GM19467 (cell line): Measurements from ENCODE around the gene C6orf62.
"Not testable (repeated sequence)": the region's sequence is repeated elsewhere in the genome, so short reads cannot be mapped to it uniquely, and the experiment has no call there.

Experiments
- ATAC-seq: cut with Tn5 transposase; IDR thresholded peaks from one replicate; pipeline ENCODE4 v1.9.1; 2021; ENCODE audit warnings: mild to moderate bottlenecking, moderate library complexity; ENCODE audit not compliant: unreplicated experiment

C6orf62 gene

GRCh38 chr6:24702720-24703282, 16.2 kb downstream of the C6orf62 start:
- no peak for ATAC-seq

GRCh38 chr6:24699521-24700359, 19.2 kb downstream of the C6orf62 start:
- no peak for ATAC-seq

- no peak for ATAC-seq
Measured at GRCh38 chr6:24696097-24696496, 22.9 kb downstream of the C6orf62 start.

- not testable (repeated sequence) for ATAC-seq
Measured at GRCh38 chr6:24695635-24696034, 23.3 kb downstream of the C6orf62 start.

- no peak for ATAC-seq
Measured at GRCh38 chr6:24694198-24694597, 24.8 kb downstream of the C6orf62 start.

DNA sequence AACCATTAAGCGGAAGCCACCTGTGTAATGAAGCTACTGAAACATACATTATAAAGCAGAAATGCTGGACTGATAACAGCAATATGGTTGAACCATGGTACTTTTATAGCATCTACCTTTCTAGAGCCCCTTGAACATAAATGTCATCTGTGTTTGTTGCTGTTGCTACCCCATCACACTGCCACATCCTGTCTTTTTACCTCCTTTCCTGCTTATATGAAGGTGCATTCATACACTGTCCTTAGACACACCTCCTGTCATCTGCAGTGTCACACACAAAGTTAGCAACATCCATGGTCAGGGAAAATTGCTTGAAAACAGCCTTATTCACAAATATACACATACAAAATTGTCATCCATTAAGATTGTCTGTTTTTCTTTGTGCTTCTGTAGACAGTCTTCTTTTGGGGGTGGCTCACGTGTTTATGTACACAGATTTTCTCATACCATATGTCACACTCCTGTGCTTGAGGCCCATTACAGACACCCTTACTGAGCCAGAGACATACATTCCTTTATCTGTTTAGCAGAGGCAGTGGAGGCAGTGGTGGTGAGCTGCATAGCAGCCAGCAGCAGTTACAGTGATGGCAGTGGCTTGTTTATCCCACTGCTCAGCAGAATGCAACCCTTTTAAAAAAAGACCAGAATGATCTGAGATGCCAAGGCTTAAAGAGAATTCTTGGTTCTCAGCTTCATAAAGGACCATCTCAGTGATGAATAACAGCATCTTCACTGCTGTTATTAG, 25.9 kb downstream of the C6orf62 start:
- no peak for ATAC-seq

DNA sequence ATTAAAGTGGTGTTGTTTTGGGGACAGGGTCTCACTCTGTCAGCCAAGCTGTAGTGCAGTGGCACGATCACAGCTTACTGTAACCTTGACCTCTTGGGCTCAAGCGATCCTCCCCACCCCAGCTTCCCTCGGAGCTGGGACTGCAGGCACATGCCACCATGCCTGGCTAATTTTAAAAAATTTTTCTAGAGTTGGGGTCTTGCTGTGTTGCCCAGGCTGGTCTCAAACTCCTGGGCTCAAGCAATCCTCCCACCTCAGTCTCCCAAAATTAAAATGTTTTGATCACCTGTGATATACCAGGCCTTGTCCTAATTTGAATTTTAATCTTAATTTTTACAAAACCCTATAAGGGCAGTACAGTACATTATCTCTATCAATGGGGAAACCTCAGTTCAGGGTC, 26.5 kb downstream of the C6orf62 start:
- ATAC-seq: no peak

DNA sequence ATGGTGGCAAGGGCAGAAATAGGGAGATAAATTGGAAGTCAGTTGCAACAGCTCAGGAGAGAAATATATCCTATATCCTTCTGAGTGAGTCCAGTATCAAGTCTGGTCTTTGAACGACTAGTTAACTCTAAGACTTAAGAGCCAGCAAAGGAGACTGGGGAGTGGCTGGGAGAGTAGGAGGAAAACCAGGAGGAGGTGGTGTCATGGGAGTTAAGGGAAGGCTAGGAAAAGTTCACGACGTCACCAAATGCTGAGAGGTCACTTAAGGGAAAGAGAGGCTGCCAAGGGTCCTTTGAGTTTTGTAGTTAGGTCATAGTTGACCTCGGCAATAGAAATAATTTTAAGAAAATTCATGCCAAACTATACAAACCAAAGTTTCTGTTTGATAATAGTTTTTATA, 27.0 kb downstream of the C6orf62 start:
- ATAC-seq: no peak

DNA sequence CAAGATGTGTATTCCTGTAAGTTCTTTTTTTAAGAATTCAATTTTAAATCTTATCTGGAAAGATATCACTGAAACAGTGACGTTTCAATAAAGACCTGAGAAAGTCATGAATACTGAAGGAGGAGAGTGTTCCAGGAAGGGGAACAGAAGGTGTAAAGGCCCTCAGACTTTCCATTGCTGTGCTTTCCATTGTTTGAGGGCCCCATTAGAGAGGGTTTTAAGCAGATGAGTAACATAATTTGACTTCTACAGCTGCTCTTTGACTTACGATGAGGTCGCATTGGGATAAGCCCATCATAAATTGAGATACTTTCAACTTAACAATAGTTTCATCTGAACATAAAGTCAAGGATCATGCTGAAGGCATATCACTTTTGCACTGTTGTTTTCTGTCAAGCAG, 27.4 kb downstream of the C6orf62 start:
- ATAC-seq: no peak

DNA sequence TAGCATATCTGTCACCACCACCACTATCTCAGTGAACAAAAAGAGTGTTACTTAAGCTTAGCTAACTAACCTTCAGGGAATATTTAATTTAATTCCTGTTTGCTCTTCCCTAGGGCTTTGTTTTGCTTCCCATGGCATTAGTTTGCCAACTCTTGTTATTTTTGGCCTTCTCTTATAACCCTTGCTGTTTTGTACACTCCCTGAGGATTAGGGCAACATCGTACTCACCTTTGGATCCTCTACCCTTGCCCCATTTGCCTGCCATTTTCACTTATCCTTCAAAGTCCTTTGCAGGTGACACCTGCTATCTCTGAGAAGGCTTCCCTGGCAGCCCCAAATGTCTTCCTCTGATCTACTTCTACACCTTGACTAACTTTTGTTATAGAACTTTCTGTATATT, 28.4 kb downstream of the C6orf62 start:
- no peak for ATAC-seq

- no peak for ATAC-seq
Measured at GRCh38 chr6:24689964-24690363, 29.0 kb downstream of the C6orf62 start.

- ATAC-seq: no peak
Measured at GRCh38 chr6:24686946-24687345, 32.0 kb downstream of the C6orf62 start.

- ATAC-seq: no peak
Measured at GRCh38 chr6:24686408-24686807, 32.5 kb downstream of the C6orf62 start.

DNA sequence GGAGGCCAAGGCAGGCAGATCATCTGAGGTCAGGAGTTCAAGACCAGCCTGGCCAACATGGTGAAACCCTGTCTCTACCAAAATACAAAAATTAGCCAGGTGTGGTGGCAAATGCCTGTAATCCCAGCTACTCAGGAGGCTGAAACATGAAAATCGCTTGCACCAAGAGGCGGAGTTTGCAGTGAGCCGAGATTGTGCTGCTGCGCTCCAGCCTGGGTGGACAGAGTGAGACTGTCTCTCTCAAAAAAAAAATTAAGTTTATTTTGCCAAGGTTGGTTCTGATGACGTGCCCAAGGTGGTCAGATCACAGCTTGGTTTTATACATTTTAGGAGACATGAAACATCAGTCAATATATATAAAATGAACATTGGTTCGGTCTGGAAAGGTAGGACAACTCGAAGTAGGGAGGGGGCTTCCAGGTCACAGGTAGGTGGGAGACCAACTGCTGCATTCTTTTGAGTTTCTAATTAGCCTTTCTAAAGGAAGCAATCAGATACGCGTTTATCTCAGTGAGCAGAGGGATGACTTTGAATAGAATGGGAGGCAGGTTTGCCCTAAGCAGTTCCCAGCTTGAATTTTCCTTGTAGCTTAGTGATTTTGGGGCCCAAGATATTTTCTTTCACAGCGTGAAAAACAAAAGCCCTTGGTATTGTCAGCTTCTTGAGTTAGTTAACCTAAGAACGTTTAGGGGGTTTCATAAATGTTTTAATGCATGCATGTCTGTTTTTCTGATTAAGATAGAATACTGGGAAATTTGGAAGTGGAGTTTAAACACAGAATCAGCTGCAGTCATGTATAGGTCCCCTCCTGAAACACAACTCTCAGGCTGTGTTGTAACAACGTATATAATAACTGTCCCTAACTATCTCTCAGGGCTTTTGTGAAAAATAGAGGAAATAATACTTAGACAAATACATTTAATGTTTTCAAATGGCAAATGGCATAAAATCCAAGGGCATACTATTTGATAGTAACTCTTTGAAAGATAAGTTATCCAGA, 35.4 kb downstream of the C6orf62 start:
- no peak for ATAC-seq

DNA sequence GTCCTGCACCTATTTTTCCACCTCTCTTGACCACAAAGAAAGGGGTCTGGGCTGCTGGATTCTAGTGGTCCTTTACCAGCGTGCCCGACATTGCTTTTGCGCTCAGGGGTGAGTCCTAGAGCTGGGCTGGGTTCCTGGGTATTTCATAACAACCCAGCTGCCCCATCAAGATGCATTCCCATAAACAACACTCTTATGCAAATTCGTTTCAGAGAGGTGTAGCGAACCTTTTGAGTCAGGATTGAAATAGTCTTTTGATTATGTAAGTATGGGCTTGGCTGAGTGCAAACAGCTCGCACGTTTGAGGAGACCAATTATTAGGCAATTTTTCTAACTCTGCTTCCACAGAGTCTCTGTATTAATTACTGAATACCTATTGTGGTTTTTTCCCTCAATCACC, 38.4 kb downstream of the C6orf62 start:
- no peak for ATAC-seq

DNA sequence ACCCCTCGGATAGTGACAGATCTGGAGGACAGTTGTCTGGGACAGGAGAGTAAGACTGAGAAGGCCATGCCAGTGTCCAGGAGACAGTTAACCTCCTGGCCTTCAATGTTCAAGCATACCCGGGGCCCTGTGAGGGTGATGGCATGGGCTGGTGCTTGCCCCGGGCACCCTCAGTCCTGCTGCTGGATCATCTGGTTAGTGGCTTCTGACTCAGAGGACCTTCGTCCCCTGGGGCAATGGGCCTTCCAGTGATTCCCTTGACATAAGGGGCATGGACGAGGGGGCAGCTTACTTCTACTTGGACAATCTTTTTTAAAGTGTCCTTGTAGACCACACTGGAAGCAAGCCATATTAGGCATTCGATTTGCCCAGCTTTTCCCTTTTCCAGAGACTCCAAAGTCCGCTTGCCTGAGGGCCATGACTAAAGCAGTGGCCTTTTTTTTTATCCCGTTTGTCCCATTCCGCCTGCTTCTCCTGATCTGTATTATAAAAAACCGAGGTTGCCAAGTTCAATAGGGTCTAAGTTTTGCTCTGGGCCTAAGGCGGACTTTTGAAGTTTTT, 40.1 kb downstream of the C6orf62 start:
- not testable (repeated sequence) for ATAC-seq

GRCh38 chr6:24673625-24674024, 45.3 kb downstream of the C6orf62 start:
- ATAC-seq: no peak

DNA sequence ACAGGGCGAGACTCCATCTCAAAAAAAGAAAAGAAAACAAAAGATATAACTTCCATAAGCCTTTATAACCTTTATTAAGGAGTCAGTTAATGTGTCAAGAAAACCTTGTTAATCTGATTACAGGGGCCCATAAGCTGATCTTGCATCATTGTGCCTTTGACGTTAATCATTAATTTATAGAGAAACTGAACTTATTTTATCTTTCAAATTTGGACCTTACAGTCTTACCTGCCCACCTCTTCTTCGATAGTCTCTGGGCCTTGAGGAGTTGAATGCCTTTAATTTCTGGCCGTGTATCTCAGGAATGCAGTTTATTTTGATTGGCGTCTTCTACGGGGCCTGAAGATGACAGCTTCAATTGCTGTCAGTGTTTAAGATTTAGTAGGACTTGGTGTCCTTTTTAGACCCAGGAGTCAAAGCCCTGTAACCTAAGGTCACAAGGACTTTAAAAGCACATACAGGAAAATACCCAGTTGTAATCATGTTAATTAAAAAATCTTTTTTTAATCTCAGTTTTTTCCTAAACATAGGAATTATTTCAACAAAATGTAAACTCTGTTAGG, 46.3 kb downstream of the C6orf62 start:
- no peak for ATAC-seq

- not testable (repeated sequence) for ATAC-seq
Measured at GRCh38 chr6:24671077-24671476, 47.9 kb downstream of the C6orf62 start.

DNA sequence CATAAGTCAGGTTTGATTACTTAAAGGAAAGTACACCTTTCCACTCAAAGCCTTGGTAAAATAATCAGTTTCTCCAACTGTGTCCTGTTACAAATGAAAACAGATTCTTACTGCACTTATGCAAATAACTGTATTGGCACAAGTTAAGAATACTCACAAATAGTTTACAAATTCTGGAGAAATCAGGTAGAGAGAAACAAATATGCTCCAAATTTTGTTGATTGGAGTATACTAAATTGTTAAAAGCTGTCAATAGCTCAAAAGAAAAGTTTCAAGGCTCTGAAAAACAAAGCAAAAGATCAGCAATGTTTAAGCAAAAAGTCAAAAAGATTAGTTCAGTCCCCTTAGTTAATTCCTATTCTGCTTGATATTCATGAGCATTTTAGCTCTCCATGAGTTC, 48.5 kb downstream of the C6orf62 start:
- not testable (repeated sequence) for ATAC-seq
